HepG2 (cell line): Measurements from ENCODE around the gene CATSPERD. TPM values are rescaled to one million over a fixed set of nuclear protein-coding genes. Genes with fewer than 3 reads are reported as not detected.

ENCODE experiments used
- AHDC1 ChIP-seq: sonication (generic); formaldehyde crosslinking; IDR thresholded peaks from 2 replicates; pipeline ENCODE4 v1.5.1; 2020; ENCODE audit warnings: mild to moderate bottlenecking, missing genetic modification reagents, borderline replicate concordance
- ATAD3A ChIP-seq: sonication (generic); formaldehyde crosslinking; IDR thresholded peaks from 2 replicates; pipeline ENCODE4 v1.4.0; 2020; ENCODE audit warnings: missing genetic modification reagents
- ATM ChIP-seq: fragments of 450-650 bp; IDR thresholded peaks from 2 replicates; pipeline ENCODE4 v1.7.1; 2017; ENCODE audit warnings: mild to moderate bottlenecking, borderline replicate concordance
- FLYWCH1 ChIP-seq: sonication (generic); formaldehyde crosslinking; IDR thresholded peaks from 2 replicates; pipeline ENCODE4 v1.8.1; 2023; ENCODE audit warnings: mild to moderate bottlenecking, missing genetic modification reagents
- IKZF4 ChIP-seq: sonication (generic); formaldehyde crosslinking; IDR thresholded peaks from 2 replicates; pipeline ENCODE4 v1.5.1; 2020; ENCODE audit warnings: borderline replicate concordance, mild to moderate bottlenecking, low read depth, missing genetic modification reagents; ENCODE audit errors: not compliant biosample characterization
- KLF6 ChIP-seq: IDR thresholded peaks from 2 replicates; pipeline ENCODE4 v1.8.0; 2016; ENCODE audit warnings: missing biosample characterization, missing genetic modification reagents
- NAIF1 ChIP-seq: sonication (generic); formaldehyde crosslinking; IDR thresholded peaks from 2 replicates; pipeline ENCODE4 v1.5.0; 2020; ENCODE audit warnings: mild to moderate bottlenecking, missing genetic modification reagents, borderline replicate concordance
- NFKBIZ ChIP-seq: IDR thresholded peaks from 2 replicates; pipeline ENCODE4 v1.6.1; 2018; ENCODE audit warnings: missing genetic modification reagents, missing compliant biosample characterization
- SIX4 ChIP-seq: sonication (generic); formaldehyde crosslinking; IDR thresholded peaks from 2 replicates; pipeline ENCODE4 v1.4.0; 2020; ENCODE audit warnings: missing genetic modification reagents
- ZBTB38 ChIP-seq: sonication (generic); formaldehyde crosslinking; IDR thresholded peaks from 2 replicates; pipeline ENCODE4 v1.5.1; 2020; ENCODE audit warnings: mild to moderate bottlenecking, missing genetic modification reagents
- ZNF44 ChIP-seq: sonication (generic); formaldehyde crosslinking; IDR thresholded peaks from 2 replicates; pipeline ENCODE4 v1.5.1; 2020; ENCODE audit warnings: mild to moderate bottlenecking, missing genetic modification reagents
- ZNF644 ChIP-seq: IDR thresholded peaks from 2 replicates; pipeline ENCODE4 v1.6.1; 2016; ENCODE audit warnings: low read depth
- ZSCAN9 ChIP-seq: IDR thresholded peaks from 2 replicates; pipeline ENCODE4 v1.6.1; 2016; ENCODE audit warnings: borderline replicate concordance
- polyA plus RNA-seq, 8 experiments: library from polyadenylated mRNA; depleted of rRNA in 3 of 8; stranded (reverse) in 7 of 8; unstranded in 1 of 8; fragments of >200 nt; fragmentation: Illumina TruSeq in 4 of 8; extraction: Trizol in 4 of 8; gene quantifications; 2 replicates each; pipeline versions ENCODE4 v1.2.1 to v1.2.3, GENCODE V29; 2011 to 2016; ENCODE audit warnings: low read depth in 4 of 8, missing spikeins in 1 of 8, mixed read lengths in 1 of 8; ENCODE audit not compliant: insufficient read depth in 1 of 8
- total RNA-seq, 5 experiments: library from RNA; depleted of rRNA; stranded (reverse); fragments of >200 nt; fragmentation: Illumina TruSeq; extraction: Trizol; gene quantifications; 2 replicates each; pipeline ENCODE4 v1.2.3, GENCODE V29; 2016; ENCODE audit warnings: low read depth in 1 of 5
- TF ChIP-seq, protein P1 (sequence below): sonication (generic); formaldehyde crosslinking; IDR thresholded peaks from 2 replicates; pipeline ENCODE4 v1.4.0; 2020; ENCODE audit warnings: mild to moderate bottlenecking, missing genetic modification reagents
- TF ChIP-seq, protein P2 (sequence below), 2 experiments: IDR thresholded peaks; 2 replicates each; pipeline ENCODE4 v1.6.1; 2011 to 2012; ENCODE audit warnings: low read length in 2 of 2, borderline replicate concordance in 1 of 2, low read depth in 1 of 2, mild to moderate bottlenecking in 1 of 2, moderate library complexity in 1 of 2

CATSPERD gene
- total and polyA plus RNA-seq, 2 of the 13 experiments (the other 11 are each of a cell fraction or from before 2014, with no cell fraction given) = 0.04 TPM; not detected in 1

GRCh38 chr19:5686647-5687359 lies 33.6 kb upstream of the CATSPERD start (continued):
- TF ChIP-seq NAIF1 (no peak), ZBTB38 (CRISPR knock-in tag) (peak; percentile 94; the same call in 1 of the 2 replicates), SIX4 (CRISPR knock-in tag) (no peak), KLF6 (CRISPR knock-in tag) (no peak), ATM (no peak), FLYWCH1 (no peak), ZNF44 (no peak), ATAD3A (CRISPR knock-in tag) (no peak), IKZF4 (CRISPR knock-in tag) (no peak), ZSCAN9 (CRISPR knock-in tag) (no peak), AHDC1 (CRISPR knock-in tag) (0 out of 2 replicates have a peak, but pooled peaks have one; percentile 37), NFKBIZ (peak; percentile 42; the same call in 1 of the 2 replicates), ZNF644 (CRISPR knock-in tag) (no peak)
- TF ChIP-seq, protein P1, sequence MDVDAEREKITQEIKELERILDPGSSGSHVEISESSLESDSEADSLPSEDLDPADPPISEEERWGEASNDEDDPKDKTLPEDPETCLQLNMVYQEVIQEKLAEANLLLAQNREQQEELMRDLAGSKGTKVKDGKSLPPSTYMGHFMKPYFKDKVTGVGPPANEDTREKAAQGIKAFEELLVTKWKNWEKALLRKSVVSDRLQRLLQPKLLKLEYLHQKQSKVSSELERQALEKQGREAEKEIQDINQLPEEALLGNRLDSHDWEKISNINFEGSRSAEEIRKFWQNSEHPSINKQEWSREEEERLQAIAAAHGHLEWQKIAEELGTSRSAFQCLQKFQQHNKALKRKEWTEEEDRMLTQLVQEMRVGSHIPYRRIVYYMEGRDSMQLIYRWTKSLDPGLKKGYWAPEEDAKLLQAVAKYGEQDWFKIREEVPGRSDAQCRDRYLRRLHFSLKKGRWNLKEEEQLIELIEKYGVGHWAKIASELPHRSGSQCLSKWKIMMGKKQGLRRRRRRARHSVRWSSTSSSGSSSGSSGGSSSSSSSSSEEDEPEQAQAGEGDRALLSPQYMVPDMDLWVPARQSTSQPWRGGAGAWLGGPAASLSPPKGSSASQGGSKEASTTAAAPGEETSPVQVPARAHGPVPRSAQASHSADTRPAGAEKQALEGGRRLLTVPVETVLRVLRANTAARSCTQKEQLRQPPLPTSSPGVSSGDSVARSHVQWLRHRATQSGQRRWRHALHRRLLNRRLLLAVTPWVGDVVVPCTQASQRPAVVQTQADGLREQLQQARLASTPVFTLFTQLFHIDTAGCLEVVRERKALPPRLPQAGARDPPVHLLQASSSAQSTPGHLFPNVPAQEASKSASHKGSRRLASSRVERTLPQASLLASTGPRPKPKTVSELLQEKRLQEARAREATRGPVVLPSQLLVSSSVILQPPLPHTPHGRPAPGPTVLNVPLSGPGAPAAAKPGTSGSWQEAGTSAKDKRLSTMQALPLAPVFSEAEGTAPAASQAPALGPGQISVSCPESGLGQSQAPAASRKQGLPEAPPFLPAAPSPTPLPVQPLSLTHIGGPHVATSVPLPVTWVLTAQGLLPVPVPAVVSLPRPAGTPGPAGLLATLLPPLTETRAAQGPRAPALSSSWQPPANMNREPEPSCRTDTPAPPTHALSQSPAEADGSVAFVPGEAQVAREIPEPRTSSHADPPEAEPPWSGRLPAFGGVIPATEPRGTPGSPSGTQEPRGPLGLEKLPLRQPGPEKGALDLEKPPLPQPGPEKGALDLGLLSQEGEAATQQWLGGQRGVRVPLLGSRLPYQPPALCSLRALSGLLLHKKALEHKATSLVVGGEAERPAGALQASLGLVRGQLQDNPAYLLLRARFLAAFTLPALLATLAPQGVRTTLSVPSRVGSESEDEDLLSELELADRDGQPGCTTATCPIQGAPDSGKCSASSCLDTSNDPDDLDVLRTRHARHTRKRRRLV (CRISPR knock-in tag) = no peak
- TF ChIP-seq, protein P2, sequence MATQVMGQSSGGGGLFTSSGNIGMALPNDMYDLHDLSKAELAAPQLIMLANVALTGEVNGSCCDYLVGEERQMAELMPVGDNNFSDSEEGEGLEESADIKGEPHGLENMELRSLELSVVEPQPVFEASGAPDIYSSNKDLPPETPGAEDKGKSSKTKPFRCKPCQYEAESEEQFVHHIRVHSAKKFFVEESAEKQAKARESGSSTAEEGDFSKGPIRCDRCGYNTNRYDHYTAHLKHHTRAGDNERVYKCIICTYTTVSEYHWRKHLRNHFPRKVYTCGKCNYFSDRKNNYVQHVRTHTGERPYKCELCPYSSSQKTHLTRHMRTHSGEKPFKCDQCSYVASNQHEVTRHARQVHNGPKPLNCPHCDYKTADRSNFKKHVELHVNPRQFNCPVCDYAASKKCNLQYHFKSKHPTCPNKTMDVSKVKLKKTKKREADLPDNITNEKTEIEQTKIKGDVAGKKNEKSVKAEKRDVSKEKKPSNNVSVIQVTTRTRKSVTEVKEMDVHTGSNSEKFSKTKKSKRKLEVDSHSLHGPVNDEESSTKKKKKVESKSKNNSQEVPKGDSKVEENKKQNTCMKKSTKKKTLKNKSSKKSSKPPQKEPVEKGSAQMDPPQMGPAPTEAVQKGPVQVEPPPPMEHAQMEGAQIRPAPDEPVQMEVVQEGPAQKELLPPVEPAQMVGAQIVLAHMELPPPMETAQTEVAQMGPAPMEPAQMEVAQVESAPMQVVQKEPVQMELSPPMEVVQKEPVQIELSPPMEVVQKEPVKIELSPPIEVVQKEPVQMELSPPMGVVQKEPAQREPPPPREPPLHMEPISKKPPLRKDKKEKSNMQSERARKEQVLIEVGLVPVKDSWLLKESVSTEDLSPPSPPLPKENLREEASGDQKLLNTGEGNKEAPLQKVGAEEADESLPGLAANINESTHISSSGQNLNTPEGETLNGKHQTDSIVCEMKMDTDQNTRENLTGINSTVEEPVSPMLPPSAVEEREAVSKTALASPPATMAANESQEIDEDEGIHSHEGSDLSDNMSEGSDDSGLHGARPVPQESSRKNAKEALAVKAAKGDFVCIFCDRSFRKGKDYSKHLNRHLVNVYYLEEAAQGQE (IDR thresholded peaks at IDR 0.05; ENCODE audit: borderline replicate concordance in 1 of 2, low read depth in 1 of 2, low read length in 2 of 2) = no peak
